Adipose tissue (tissue), 3 donors: ENCODE results near the gene EEF2K. TPM values are rescaled to one million over a fixed set of nuclear protein-coding genes. Genes with fewer than 3 reads are reported as not detected.
"Not testable (repeated sequence)": the region's sequence is repeated elsewhere in the genome, so short reads cannot be mapped to it uniquely, and the experiment has no call there.

Experiments
- H3K27ac ChIP-seq: one replicate; pipeline ENCODE4 v1.5.1; 2013; ENCODE audit warnings: low read depth, low read length
- WGBS, 3 donors: extraction: QIAGEN DNeasy Blood & Tissue Kit; methylation state at CpG; one replicate each; pipeline ENCODE4 v1.1.7; 2013; 5-methylcytosine and 5-hydroxymethylcytosine counted together
- polyA plus RNA-seq, 3 donors: library from polyadenylated mRNA; stranded (reverse); fragments of 200-250 nt; gene quantifications; one replicate each; pipeline ENCODE4 v1.2.3, GENCODE V29; 2013
- donor health status: healthy with polysubstance abuse.
- donor health status: Bipolar disorder and iron deficiency.
- donor health status: healthy.

Gene EEF2K
- 10 to 100 TPM in 1 of 3 donors, 1 to 10 TPM in 2; 7.1 to 14.1 (median 9.0) TPM for polyA plus RNA-seq

- WGBS, 3 donors: 0% methylated on average over 56 to 74 of the region's 74 CpGs
- peak within 1 kb of the TSS; percentile 88 for H3K27ac ChIP-seq
These were observed at the start of gene EEF2K for GRCh38 chr16:22206013-22206841. EEF2K (plus strand) TSS chr16:22206278; CDS start chr16:22225730, 19,452 bp downstream.

GRCh38 chr16:22161401-22161800 lies 44.7 kb upstream of the EEF2K start:
- no peak overlapping the region for H3K27ac ChIP-seq

- no peak within 1 kb of the TSS for H3K27ac ChIP-seq
- whole genome bisulfite sequencing, 3 donors: 6 to 10% (median 9%) methylated on average over 19 to 40 of the region's 40 CpGs
These were observed 44.0 kb upstream of the EEF2K start, which contains the start of gene SDR42E2 for GRCh38 chr16:22161999-22162655. SDR42E2 (plus strand) TSS chr16:22162506; CDS start chr16:22165583, 3,077 bp downstream.

- no peak overlapping the region for H3K27ac ChIP-seq
- WGBS, 3 donors: 41 to 43% (median 42%) methylated on average over 13 to 14 of the region's 14 CpGs
These were observed 43.4 kb upstream of the EEF2K start for GRCh38 chr16:22162656-22163009.

GRCh38 chr16:22163806-22164205 lies 42.3 kb upstream of the EEF2K start:
- WGBS, 3 donors: 74 to 89% (median 87%) methylated on average over 6 of the region's 6 CpGs
- no peak overlapping the region for H3K27ac ChIP-seq

GRCh38 chr16:22164482-22164881 lies 41.6 kb upstream of the EEF2K start:
- H3K27ac ChIP-seq: no peak overlapping the region
- WGBS, 3 donors: 90 to 91% (median 90%) methylated on average over 5 of the region's 5 CpGs

- 92 to 95% (median 93%) methylated on average over 15 to 16 of the region's 16 CpGs for WGBS, 3 donors
These were observed 40.4 kb upstream of the EEF2K start for GRCh38 chr16:22165508-22166285.

GRCh38 chr16:22171953-22172352 lies 34.1 kb upstream of the EEF2K start:
- 89 to 93% (median 91%) methylated on average over 6 of the region's 6 CpGs for WGBS, 3 donors
- no peak overlapping the region for H3K27ac ChIP-seq

More at GRCh38 chr16:22165508-22166285, 40.4 kb upstream of the EEF2K start:
- no peak overlapping the region for H3K27ac ChIP-seq

GRCh38 chr16:22172642-22173041 lies 33.4 kb upstream of the EEF2K start:
- not testable (repeated sequence) for H3K27ac ChIP-seq
- WGBS, 3 donors: 91 to 100% (median 96%) methylated on average over 1 of the region's 1 CpG

- 53 to 58% (median 56%) methylated on average over 9 of the region's 9 CpGs for WGBS, 3 donors
- no peak overlapping the region for H3K27ac ChIP-seq
These were observed 31.4 kb upstream of the EEF2K start for GRCh38 chr16:22174642-22175041.

GRCh38 chr16:22177968-22178930 lies 27.8 kb upstream of the EEF2K start:
- 75 to 84% (median 80%) methylated on average over 18 of the region's 18 CpGs for WGBS, 3 donors
- H3K27ac ChIP-seq: no peak overlapping the region

- WGBS, 3 donors: 77 to 92% (median 85%) methylated on average over 11 of the region's 11 CpGs
- no peak overlapping the region for H3K27ac ChIP-seq
These were observed 24.7 kb upstream of the EEF2K start for GRCh38 chr16:22181426-22181825.

GRCh38 chr16:22181843-22182242 lies 24.2 kb upstream of the EEF2K start:
- WGBS, 3 donors: 79 to 84% (median 82%) methylated on average over 7 of the region's 7 CpGs
- no peak overlapping the region for H3K27ac ChIP-seq

- WGBS, 3 donors: 90 to 91% (median 91%) methylated on average over 5 of the region's 5 CpGs
These were observed 22.7 kb upstream of the EEF2K start for GRCh38 chr16:22183335-22183734.

GRCh38 chr16:22183901-22184614 lies 22.0 kb upstream of the EEF2K start:
- WGBS, 3 donors: 81 to 87% (median 86%) methylated on average over 11 of the region's 11 CpGs
- no peak overlapping the region for H3K27ac ChIP-seq

More at GRCh38 chr16:22183335-22183734, 22.7 kb upstream of the EEF2K start:
- H3K27ac ChIP-seq: no peak overlapping the region

- WGBS, 3 donors: 82 to 96% (median 95%) methylated on average over 6 of the region's 6 CpGs
- H3K27ac ChIP-seq: no peak overlapping the region
These were observed 21.5 kb upstream of the EEF2K start for GRCh38 chr16:22184615-22184968.

GRCh38 chr16:22186517-22186916 lies 19.6 kb upstream of the EEF2K start:
- 73 to 81% (median 80%) methylated on average over 3 of the region's 3 CpGs for WGBS, 3 donors
- H3K27ac ChIP-seq: no peak overlapping the region
